ENCODE results near the gene LDB2.

LDB2 gene

GRCh38 chr4:16717266-16717970 lies 181.0 kb downstream of the LDB2 start:
- Histone ChIP-seq H3K4me3 (no peak overlapping the region), H3K27ac (no peak overlapping the region)
- no peak for TF ChIP-seq CTCF (IDR thresholded peaks at IDR 0.05)
- DNase-seq (ENCODE audit: low spot score) = no peak

DNA sequence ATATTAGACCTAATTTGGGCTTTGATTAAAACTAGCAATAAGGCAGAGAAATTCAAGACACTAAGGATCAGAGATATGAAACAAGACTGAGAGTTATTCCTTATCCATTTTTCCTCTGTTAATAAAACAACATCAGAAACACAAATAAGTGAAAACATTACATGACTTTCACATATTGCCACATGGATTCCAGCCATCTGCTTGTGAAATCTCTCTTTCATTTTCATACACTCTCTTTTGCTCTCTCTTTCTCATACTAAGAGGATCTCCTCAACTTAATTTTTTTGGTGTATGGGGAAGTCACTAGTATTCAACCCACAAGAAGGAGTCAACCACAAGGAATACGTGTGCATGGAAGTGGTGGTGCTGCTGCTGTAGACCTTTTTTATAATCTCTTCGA lies 183.0 kb downstream of the LDB2 start:
- TF ChIP-seq CTCF (IDR thresholded peaks at IDR 0.05) = no peak
- Histone ChIP-seq H3K27ac (no peak overlapping the region), H3K4me3 (no peak overlapping the region)
- DNase-seq (ENCODE audit: low spot score) = no peak

- no peak for TF ChIP-seq CTCF (IDR thresholded peaks at IDR 0.05)
- Histone ChIP-seq H3K27ac (no peak overlapping the region), H3K4me3 (no peak overlapping the region)
- DNase-seq (ENCODE audit: low spot score) = no peak
Measured at GRCh38 chr4:16714191-16714590, 184.3 kb downstream of the LDB2 start.

- no peak overlapping the region for H3K27ac ChIP-seq
- TF ChIP-seq CTCF (IDR thresholded peaks at IDR 0.05) = no peak
- H3K4me3 ChIP-seq = no peak overlapping the region
- DNase-seq (ENCODE audit: low spot score) = no peak
Measured at GRCh38 chr4:16713696-16714095, 184.7 kb downstream of the LDB2 start.

DNA sequence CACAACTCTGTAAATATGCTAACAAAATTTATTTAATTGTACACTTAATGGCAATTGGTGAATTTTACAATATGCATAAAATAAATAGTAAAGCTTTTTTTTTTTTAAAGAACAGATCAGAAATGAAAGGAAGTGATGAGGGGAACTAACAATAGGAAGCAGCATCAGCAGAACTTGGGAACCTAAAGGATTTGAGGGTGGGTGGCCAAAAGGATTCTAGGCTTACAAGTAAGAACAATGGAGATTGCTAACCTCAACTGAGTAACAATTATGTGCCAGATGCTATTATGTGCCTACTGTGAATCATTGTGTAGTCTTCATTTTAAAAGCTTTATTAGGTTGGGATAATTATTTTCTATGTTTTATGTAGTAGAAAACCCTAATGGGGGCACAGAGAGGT lies 185.2 kb downstream of the LDB2 start:
- no peak overlapping the region for H3K27ac ChIP-seq
- H3K4me3 ChIP-seq = no peak overlapping the region
- TF ChIP-seq CTCF (IDR thresholded peaks at IDR 0.05) = no peak
- no peak for DNase-seq (ENCODE audit: low spot score)

GRCh38 chr4:16710198-16710597 lies 188.2 kb downstream of the LDB2 start:
- Histone ChIP-seq H3K4me3 (no peak overlapping the region), H3K27ac (no peak overlapping the region)
- no peak for TF ChIP-seq CTCF (IDR thresholded peaks at IDR 0.05)
- no peak for DNase-seq (ENCODE audit: low spot score)

DNA sequence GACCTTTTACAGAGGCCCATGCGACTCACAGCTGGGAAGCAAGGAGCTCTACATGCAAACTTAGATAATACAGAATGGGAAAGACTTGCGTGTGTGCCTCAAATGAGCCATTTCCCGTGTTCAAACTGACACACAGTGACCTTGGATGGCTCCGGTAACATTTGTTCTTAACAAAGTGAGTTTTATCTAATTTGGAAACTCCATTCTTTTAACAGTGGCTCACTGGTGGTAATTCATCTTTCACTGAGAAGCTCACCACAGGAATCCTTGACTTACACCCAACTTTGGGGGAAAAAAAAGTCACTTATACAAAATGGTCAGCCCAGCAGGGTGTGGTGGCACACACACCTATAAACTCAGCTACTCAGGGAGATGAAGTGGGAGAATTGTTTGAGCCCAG lies 190.6 kb downstream of the LDB2 start:
- Histone ChIP-seq H3K27ac (no peak overlapping the region), H3K4me3 (no peak overlapping the region)
- TF ChIP-seq CTCF (IDR thresholded peaks at IDR 0.05) = no peak
- DNase-seq (ENCODE audit: low spot score) = no peak
